Activated T-helper 2 cell treated with anti-CD3 and anti-CD28 coated beads, Interferon-gamma antibody, Interleukin-2, Interleukin-4, amounts not matched to agents 10 μg/mL and 5 μg/mL and 100 μg/mL, durations not matched to agents 14 hours and 24 hours and 36 hours (primary cell): ENCODE results near the gene PTRH1. TPM values are rescaled to one million over a fixed set of nuclear protein-coding genes. Genes with fewer than 3 reads are reported as not detected.

Source experiments
- DNase-seq: peaks from one replicate; pipeline ENCODE4 v3.0.0; 2021; ENCODE audit warnings: low spot score
- H3K27ac Mint-ChIP-seq: one replicate; pipeline ENCODE4 v1.8.0; 2021; ENCODE audit warnings: mixed read lengths
- H3K27me3 Mint-ChIP-seq: one replicate; pipeline ENCODE4 v1.8.0; 2021; ENCODE audit warnings: low read depth, mixed read lengths
- H3K36me3 Mint-ChIP-seq: one replicate; pipeline ENCODE4 v1.8.0; 2021; ENCODE audit warnings: low read depth, mixed read lengths
- H3K4me1 Mint-ChIP-seq: one replicate; pipeline ENCODE4 v1.8.0; 2021; ENCODE audit warnings: low read depth, mixed read lengths
- H3K4me3 Mint-ChIP-seq: one replicate; pipeline ENCODE4 v1.8.0; 2021; ENCODE audit warnings: low read depth, mild to moderate bottlenecking, moderate library complexity, mixed read lengths
- H3K9me3 Mint-ChIP-seq: one replicate; pipeline ENCODE4 v1.8.0; 2021; ENCODE audit warnings: mixed read lengths
- intact Hi-C: fragments of 100-400 bp; cut with micrococcal nuclease; formaldehyde crosslinking; loops from one replicate; pipeline ENCODE4 v1.15.1; 2023
- total RNA-seq: library from RNA; stranded (reverse); gene quantifications from 2 replicates; pipeline ENCODE4 v1.2.3, GENCODE V29; 2022

Gene PTRH1
- total RNA-seq, 1 donor from 2014 or later, result 20.1 TPM

- peak within 1 kb of the TSS; percentile 91 for H3K4me3 Mint-ChIP-seq
These were observed 19.5 kb upstream of the PTRH1 start, which contains the start of gene TOR2A for GRCh38 chr9:127734747-127735529. Gene TOR2A, minus strand, starts transcription at chr9:127735294. Its CDS starts 24 bp downstream, at chr9:127735270.

GRCh38 chr9:127734247-127734746 is 18.8 kb upstream of the PTRH1 start:
- H3K9me3 Mint-ChIP-seq, result no peaks in the 10 kb centered on the region
- H3K27me3 Mint-ChIP-seq, result no peaks in the 10 kb centered on the region
- DNase-seq, result no peak
- peaks cover 13% of the 10 kb centered on the region for H3K36me3 Mint-ChIP-seq
- intact Hi-C loops, result loop anchor here (1.0 to 2.0 kb wide), 4 partner anchors 121 to 230 kb away; partner anchors contain the start of gene STXBP1
- peak overlapping the region; percentile 77 for H3K4me3 Mint-ChIP-seq
- peak overlapping the region; percentile 58 for H3K27ac Mint-ChIP-seq
- peaks cover 11% of the 10 kb centered on the region for H3K4me1 Mint-ChIP-seq

More at GRCh38 chr9:127734747-127735529, 19.5 kb upstream of the PTRH1 start, which contains the start of gene TOR2A:
- intact Hi-C loops, result loop anchor here (1.0 to 2.0 kb wide), 7 partner anchors 36 to 231 kb away; partner anchors contain the start of gene STXBP1
- peak; percentile 98 for DNase-seq
- peak within 1 kb of the TSS; percentile 95 for H3K27ac Mint-ChIP-seq
- H3K9me3 Mint-ChIP-seq, result no peaks in the 10 kb centered on the region
- H3K4me1 Mint-ChIP-seq, result peaks cover 11% of the 10 kb centered on the region
- peaks cover 15% of the 10 kb centered on the region for H3K36me3 Mint-ChIP-seq
- no peaks in the 10 kb centered on the region for H3K27me3 Mint-ChIP-seq

- Mint-ChIP-seq H3K36me3 (peaks cover 9% of the 10 kb centered on the region), H3K4me1 (peaks cover 11% of the 10 kb centered on the region), H3K27me3 (no peaks in the 10 kb centered on the region), H3K4me3 (peak overlapping the region; percentile 77), H3K27ac (peak overlapping the region; percentile 8), H3K9me3 (no peaks in the 10 kb centered on the region)
- no peak for DNase-seq
- intact Hi-C loops, result loop anchor here (1.0 to 2.0 kb wide), 4 partner anchors 121 to 229 kb away; partner anchors contain the start of gene STXBP1
These were observed 18.2 kb upstream of the PTRH1 start for GRCh38 chr9:127733614-127734013.

- DNase-seq, result no peak
- Mint-ChIP-seq H3K9me3 (no peaks in the 10 kb centered on the region), H3K4me1 (peaks cover 11% of the 10 kb centered on the region), H3K36me3 (peaks cover 3% of the 10 kb centered on the region), H3K27ac (no peak overlapping the region), H3K27me3 (no peaks in the 10 kb centered on the region), H3K4me3 (no peak overlapping the region)
- intact Hi-C loops, result no loop called here
These were observed 17.0 kb upstream of the PTRH1 start for GRCh38 chr9:127732444-127732843.

GRCh38 chr9:127731938-127732337 is 16.5 kb upstream of the PTRH1 start:
- peaks cover 11% of the 10 kb centered on the region for H3K4me1 Mint-ChIP-seq
- intact Hi-C loops, result no loop called here
- DNase-seq, result no peak
- H3K27ac Mint-ChIP-seq, result no peak overlapping the region
- H3K4me3 Mint-ChIP-seq, result no peak overlapping the region
- no peaks in the 10 kb centered on the region for H3K36me3 Mint-ChIP-seq
- H3K9me3 Mint-ChIP-seq, result no peaks in the 10 kb centered on the region
- no peaks in the 10 kb centered on the region for H3K27me3 Mint-ChIP-seq

GRCh38 chr9:127730799-127731410 is 15.4 kb upstream of the PTRH1 start:
- Mint-ChIP-seq H3K9me3 (no peaks in the 10 kb centered on the region), H3K4me1 (peaks cover 11% of the 10 kb centered on the region), H3K36me3 (no peaks in the 10 kb centered on the region), H3K27me3 (no peaks in the 10 kb centered on the region), H3K4me3 (no peak overlapping the region), H3K27ac (no peak overlapping the region)
- intact Hi-C loops, result no loop called here
- no peak for DNase-seq

- no peaks in the 10 kb centered on the region for H3K36me3 Mint-ChIP-seq
- no peak overlapping the region for H3K27ac Mint-ChIP-seq
- H3K27me3 Mint-ChIP-seq, result no peaks in the 10 kb centered on the region
- intact Hi-C loops, result no loop called here
- no peak overlapping the region for H3K4me3 Mint-ChIP-seq
- H3K9me3 Mint-ChIP-seq, result no peaks in the 10 kb centered on the region
- no peak for DNase-seq
- peaks cover 7% of the 10 kb centered on the region for H3K4me1 Mint-ChIP-seq
These were observed 14.8 kb upstream of the PTRH1 start for GRCh38 chr9:127730262-127730661.

GRCh38 chr9:127729522-127730256 is 14.2 kb upstream of the PTRH1 start:
- Mint-ChIP-seq H3K36me3 (no peaks in the 10 kb centered on the region), H3K4me1 (peaks cover 6% of the 10 kb centered on the region), H3K4me3 (no peak overlapping the region), H3K27ac (no peak overlapping the region), H3K9me3 (no peaks in the 10 kb centered on the region), H3K27me3 (no peaks in the 10 kb centered on the region)
- DNase-seq, result no peak
- intact Hi-C loops, result no loop called here

GRCh38 chr9:127728808-127729207 is 13.3 kb upstream of the PTRH1 start:
- no peak overlapping the region for H3K27ac Mint-ChIP-seq
- no peak overlapping the region for H3K4me3 Mint-ChIP-seq
- no peak for DNase-seq
- no peaks in the 10 kb centered on the region for H3K9me3 Mint-ChIP-seq
- peaks cover 3% of the 10 kb centered on the region for H3K4me1 Mint-ChIP-seq
- no peaks in the 10 kb centered on the region for H3K27me3 Mint-ChIP-seq
- intact Hi-C loops, result no loop called here
- H3K36me3 Mint-ChIP-seq, result no peaks in the 10 kb centered on the region

- Mint-ChIP-seq H3K4me3 (no peak overlapping the region), H3K27ac (no peak overlapping the region), H3K36me3 (no peaks in the 10 kb centered on the region), H3K4me1 (no peaks in the 10 kb centered on the region), H3K27me3 (no peaks in the 10 kb centered on the region), H3K9me3 (no peaks in the 10 kb centered on the region)
- no peak for DNase-seq
- intact Hi-C loops, result no loop called here
These were observed 11.4 kb upstream of the PTRH1 start for GRCh38 chr9:127726871-127727270.

- H3K9me3 Mint-ChIP-seq, result no peaks in the 10 kb centered on the region
- DNase-seq, result no peak
- no peaks in the 10 kb centered on the region for H3K27me3 Mint-ChIP-seq
- no peak overlapping the region for H3K4me3 Mint-ChIP-seq
- peaks cover 7% of the 10 kb centered on the region for H3K4me1 Mint-ChIP-seq
- no peaks in the 10 kb centered on the region for H3K36me3 Mint-ChIP-seq
- H3K27ac Mint-ChIP-seq, result no peak overlapping the region
- intact Hi-C loops, result no loop called here
These were observed 8.5 kb upstream of the PTRH1 start for GRCh38 chr9:127724012-127724411.

GRCh38 chr9:127723444-127723843 is 8.0 kb upstream of the PTRH1 start:
- peaks cover 7% of the 10 kb centered on the region for H3K4me1 Mint-ChIP-seq
- H3K27ac Mint-ChIP-seq, result no peak overlapping the region
- DNase-seq, result no peak
- intact Hi-C loops, result no loop called here
- H3K4me3 Mint-ChIP-seq, result no peak overlapping the region
- H3K9me3 Mint-ChIP-seq, result no peaks in the 10 kb centered on the region
- no peaks in the 10 kb centered on the region for H3K27me3 Mint-ChIP-seq
- no peaks in the 10 kb centered on the region for H3K36me3 Mint-ChIP-seq
